HepG2 (cell line): ENCODE data around the gene EYA2. TPM values are rescaled to one million over a fixed set of nuclear protein-coding genes. Genes with fewer than 3 reads are reported as not detected.

Experiments used
- ATAC-seq: fragments of 200-7000 bp; cut with Tn5 transposase; 3 replicates; pipeline ENCODE4 v1.9.1; 2020; ENCODE audit warnings: mild to moderate bottlenecking, moderate library complexity
- BruUV-seq: library from RNA; stranded (reverse); fragments of 400-500 nt; replicated peaks from 2 replicates; lab custom pipeline; 2021; lab: Mats Ljungman, UMichigan
- CTCF ChIA-PET: fragments of 300-600 bp; formaldehyde crosslinking; extraction: SDS; loops from one replicate; lab custom pipeline; 2021; ENCODE audit warnings: low total read pairs, inconsistent platforms, low intra/inter-chr PET ratio; lab: Yijun Ruan, JAX
- POLR2A ChIA-PET: fragments of 350-600 bp; sonication (Branson Sonifier 250); formaldehyde crosslinking; loops from one replicate; lab custom pipeline; 2020; ENCODE audit warnings: antibody characterized with exemption, inconsistent platforms; lab: Yijun Ruan, JAX
- DNase-seq: peaks from one replicate; pipeline ENCODE4 v3.0.0-alpha.2; 2015; ENCODE audit warnings: low spot score
- FAIRE-seq: peaks from 3 replicates; lab custom pipeline; 2011; peaks lifted over from hg19 to GRCh38; lab: Jason Lieb, UNC
- H2AFZ ChIP-seq: one replicate; pipeline ENCODE4 v1.6.1; 2011; ENCODE audit warnings: low read length, inconsistent platforms
- H3K27ac ChIP-seq: fragments of 300-600 bp; 3 replicates; pipeline ENCODE4 v1.8.0; 2011; ENCODE audit warnings: mixed run types, mild to moderate bottlenecking, mixed read lengths, low read length, inconsistent platforms; ENCODE audit not compliant: insufficient read depth; ENCODE audit errors: extremely low read length
- H3K27me3 ChIP-seq, 2 experiments: fragments of 200-600 bp in 1 of 2; 2 replicates in 1 of 2; 3 replicates in 1 of 2; pipeline versions ENCODE4 v1.6.0 to v1.8.0; 2011; ENCODE audit warnings: low read length in 2 of 2, mild to moderate bottlenecking in 2 of 2, moderate library complexity in 2 of 2, inconsistent platforms in 1 of 2; ENCODE audit not compliant: insufficient read depth in 2 of 2, control insufficient read depth in 1 of 2
- H3K36me3 ChIP-seq, 2 experiments: fragments of 200-600 bp in 1 of 2; replicated peaks in 1 of 2; 2 replicates in 1 of 2; 3 replicates in 1 of 2; pipeline versions ENCODE4 v1.5.1 to v1.8.0; 2011; ENCODE audit warnings: low read length in 2 of 2, inconsistent platforms in 1 of 2; ENCODE audit not compliant: insufficient read depth in 2 of 2, control insufficient read depth in 1 of 2
- H3K4me1 ChIP-seq: 2 replicates; pipeline ENCODE4 v1.5.1; 2012; ENCODE audit warnings: low read length, inconsistent platforms; ENCODE audit not compliant: insufficient read depth
- H3K4me2 ChIP-seq: 2 replicates; pipeline ENCODE4 v1.6.0; 2011; ENCODE audit warnings: low read depth, low read length, inconsistent platforms
- H3K4me3 ChIP-seq, 3 experiments: fragments of 200-600 bp in 1 of 3; sonication (generic), shearing (Covaris generic) in 1 of 3; replicated peaks in 1 of 3; 2 replicates each; pipeline ENCODE4 v1.5.1; 2011 to 2016; ENCODE audit warnings: low read length in 3 of 3, inconsistent platforms in 2 of 3, low read depth in 2 of 3, mild to moderate bottlenecking in 2 of 3, control low read depth in 1 of 3, mixed read lengths in 1 of 3; ENCODE audit not compliant: insufficient read depth in 1 of 3
- H3K79me2 ChIP-seq: one replicate; pipeline ENCODE4 v1.6.1; 2011; ENCODE audit warnings: low read length, inconsistent platforms; ENCODE audit not compliant: insufficient read depth
- H3K9ac ChIP-seq: 2 replicates; pipeline ENCODE4 v1.6.0; 2011; ENCODE audit warnings: mild to moderate bottlenecking, low read depth, low read length, inconsistent platforms; ENCODE audit not compliant: insufficient read depth
- H3K9me3 ChIP-seq: 2 replicates; pipeline ENCODE4 v1.5.1; 2012; ENCODE audit warnings: mild to moderate bottlenecking, low read length
- H4K20me1 ChIP-seq: 2 replicates; pipeline ENCODE4 v1.6.0; 2011; ENCODE audit warnings: inconsistent platforms, mild to moderate bottlenecking, low read length, moderate library complexity; ENCODE audit not compliant: insufficient read depth
- HOXA9 ChIP-seq: sonication (generic); formaldehyde crosslinking; IDR thresholded peaks from 2 replicates; pipeline ENCODE4 v1.8.1; 2022; ENCODE audit warnings: missing genetic modification reagents, mild to moderate bottlenecking, moderate library complexity, borderline replicate concordance
- KMT2A ChIP-seq: sonication (generic); formaldehyde crosslinking; IDR thresholded peaks from 2 replicates; pipeline ENCODE4 v1.4.0; 2020; ENCODE audit warnings: missing genetic modification reagents
- NFIC ChIP-seq: IDR thresholded peaks from 2 replicates; pipeline ENCODE4 v1.6.1; 2012; ENCODE audit warnings: mild to moderate bottlenecking, low read length, inconsistent platforms
- NR2F6 ChIP-seq, 2 experiments: IDR thresholded peaks; 2 replicates each; pipeline ENCODE4 v1.6.1; 2016; ENCODE audit warnings: antibody characterized with exemption in 1 of 2, mild to moderate bottlenecking in 1 of 2
- PHF20 ChIP-seq: sonication (generic); formaldehyde crosslinking; IDR thresholded peaks from 2 replicates; pipeline ENCODE4 v1.5.0; 2020; ENCODE audit warnings: mild to moderate bottlenecking, missing genetic modification reagents
- SP5 ChIP-seq: IDR thresholded peaks from 2 replicates; pipeline ENCODE4 v1.6.1; 2016; ENCODE audit warnings: low read depth, borderline replicate concordance
- ZNF10 ChIP-seq: sonication (generic); formaldehyde crosslinking; IDR thresholded peaks from 2 replicates; pipeline ENCODE4 v1.4.0; 2020; ENCODE audit warnings: mild to moderate bottlenecking, low read depth, missing genetic modification reagents, borderline replicate concordance
- ZNF572 ChIP-seq: sonication (generic); formaldehyde crosslinking; IDR thresholded peaks from 2 replicates; pipeline ENCODE4 v1.5.1; 2020; ENCODE audit warnings: mild to moderate bottlenecking, missing genetic modification reagents
- WGBS: methylation state at CpG from one replicate; pipeline ENCODE4 v1.1.6; 2017; ENCODE audit warnings: low lambda C conversion rate; 5-methylcytosine and 5-hydroxymethylcytosine counted together
- in situ Hi-C: cut with HindIII; loops from 2 replicates; pipeline ENCODE4 v1.10.0; 2017; ENCODE audit warnings: low pct_unique_long_range_greater_than_20kb; ENCODE audit not compliant: extremely low pct_ligation_motif_present
- intact Hi-C: fragments of 100-400 bp; cut with micrococcal nuclease; formaldehyde crosslinking; loops from one replicate; pipeline ENCODE4 v1.10.0; 2022; ENCODE audit not compliant: unreplicated experiment
- polyA plus RNA-seq, 8 experiments: library from polyadenylated mRNA; depleted of rRNA in 3 of 8; stranded (reverse) in 7 of 8; unstranded in 1 of 8; fragments of >200 nt; fragmentation: Illumina TruSeq in 4 of 8; extraction: Trizol in 4 of 8; gene quantifications; 2 replicates each; pipeline versions ENCODE4 v1.2.1 to v1.2.3, GENCODE V29; 2011 to 2016; ENCODE audit warnings: low read depth in 4 of 8, missing spikeins in 1 of 8, mixed read lengths in 1 of 8; ENCODE audit not compliant: insufficient read depth in 1 of 8
- total RNA-seq, 5 experiments: library from RNA; depleted of rRNA; stranded (reverse); fragments of >200 nt; fragmentation: Illumina TruSeq; extraction: Trizol; gene quantifications; 2 replicates each; pipeline ENCODE4 v1.2.3, GENCODE V29; 2016; ENCODE audit warnings: low read depth in 1 of 5
- TF ChIP-seq, protein P1 (sequence below): sonication (generic); formaldehyde crosslinking; IDR thresholded peaks from 2 replicates; pipeline ENCODE4 v1.4.0; 2020; ENCODE audit warnings: missing genetic modification reagents
- TF ChIP-seq, protein P2 (sequence below): sonication (generic); formaldehyde crosslinking; IDR thresholded peaks from 2 replicates; pipeline ENCODE4 v1.4.0; 2020; ENCODE audit warnings: low read depth, mild to moderate bottlenecking, missing genetic modification reagents
- TF ChIP-seq, protein P3 (sequence below): sonication (generic); formaldehyde crosslinking; IDR thresholded peaks from 2 replicates; pipeline ENCODE4 v1.4.0; 2020; ENCODE audit warnings: missing genetic modification reagents
- TF ChIP-seq, protein P4 (sequence below): sonication (generic); formaldehyde crosslinking; IDR thresholded peaks from 2 replicates; pipeline ENCODE4 v1.5.0; 2020; ENCODE audit warnings: missing genetic modification reagents, mild to moderate bottlenecking, borderline replicate concordance

The EYA2 gene
- total and polyA plus RNA-seq, 2 of the 13 experiments (the other 11 are each of a cell fraction or from before 2014, with no cell fraction given): not detected

DNA sequence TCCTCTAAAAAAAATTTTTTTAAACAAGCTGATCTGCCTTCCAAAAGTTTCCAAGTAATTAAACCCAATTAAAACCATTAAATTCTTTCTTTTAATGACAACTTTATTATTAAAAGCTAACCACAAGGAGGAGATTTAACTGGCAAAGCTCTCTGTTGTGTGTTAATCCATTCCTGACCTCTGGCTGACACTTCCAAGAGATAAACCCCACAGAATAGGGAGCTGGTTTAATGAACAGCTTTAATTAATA lies 230.8 kb downstream of the EYA2 start (continued):
- TF ChIP-seq, protein P1, sequence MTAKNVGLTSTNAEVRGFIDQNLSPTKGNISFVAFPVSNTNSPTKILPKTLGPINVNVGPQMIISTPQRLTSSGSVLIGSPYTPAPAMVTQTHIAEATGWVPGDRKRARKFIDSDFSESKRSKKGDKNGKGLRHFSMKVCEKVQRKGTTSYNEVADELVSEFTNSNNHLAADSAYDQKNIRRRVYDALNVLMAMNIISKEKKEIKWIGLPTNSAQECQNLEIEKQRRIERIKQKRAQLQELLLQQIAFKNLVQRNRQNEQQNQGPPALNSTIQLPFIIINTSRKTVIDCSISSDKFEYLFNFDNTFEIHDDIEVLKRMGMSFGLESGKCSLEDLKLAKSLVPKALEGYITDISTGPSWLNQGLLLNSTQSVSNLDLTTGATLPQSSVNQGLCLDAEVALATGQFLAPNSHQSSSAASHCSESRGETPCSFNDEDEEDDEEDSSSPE: no peak
- no peak for TF ChIP-seq NR2F6 (IDR thresholded peaks at IDR 0.05)
- no peak for TF ChIP-seq NR2F6 (CRISPR knock-in tag; IDR thresholded peaks at IDR 0.05)
- TF ChIP-seq SP5: no peak
- no peak for TF ChIP-seq PHF20 (CRISPR knock-in tag)
- TF ChIP-seq NFIC: no peak
- TF ChIP-seq KMT2A (CRISPR knock-in tag): no peak

DNA sequence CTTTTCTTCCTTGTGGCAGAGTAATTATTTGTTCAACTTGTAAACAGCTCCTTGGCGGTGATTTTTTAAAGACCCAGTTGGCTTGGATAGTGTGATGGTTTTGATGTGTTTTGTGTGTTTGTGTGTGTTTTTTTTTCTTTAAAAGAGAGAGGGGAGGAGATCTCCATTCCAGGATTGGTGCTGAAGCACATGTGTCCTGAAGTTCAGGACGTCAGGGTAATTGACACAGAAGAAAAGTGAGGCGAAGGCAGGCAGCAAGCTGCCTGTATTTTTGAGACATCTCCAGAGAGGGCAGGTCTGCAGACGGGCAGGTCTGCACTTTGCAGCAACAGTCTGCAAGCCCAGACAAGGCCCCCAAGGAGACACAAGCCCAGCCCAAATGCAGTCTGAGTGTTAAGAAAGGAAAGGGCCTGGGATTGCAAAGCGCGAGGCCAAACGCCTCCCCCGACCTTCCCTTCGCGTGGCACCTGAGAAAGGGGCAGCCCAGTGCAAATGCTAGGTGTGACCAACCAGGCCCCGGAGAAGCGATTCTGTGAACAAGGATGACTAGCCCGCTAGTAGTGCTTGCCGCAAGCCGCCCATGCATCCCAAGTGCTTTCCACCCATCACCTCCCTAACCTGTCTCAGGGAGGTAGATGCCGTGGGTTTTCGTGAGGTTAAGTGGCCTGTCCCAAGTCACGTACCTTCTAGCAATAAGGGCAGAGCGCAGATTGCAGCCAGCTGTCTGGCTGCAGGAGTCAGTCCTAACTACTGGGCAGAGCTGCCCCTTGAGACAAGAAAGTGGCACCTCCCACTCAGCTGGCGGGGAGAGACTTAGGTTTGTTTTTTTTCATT lies 231.3 kb downstream of the EYA2 start:
- Histone ChIP-seq H3K27ac (no peak overlapping the region), H3K9ac (no peak overlapping the region), H2AFZ (no peak overlapping the region), H3K79me2 (no peaks in the 10 kb centered on the region), H3K36me3 (no peaks in the 10 kb centered on the region), H3K4me2 (no peak overlapping the region), H3K9me3 (no peaks in the 10 kb centered on the region), H3K4me1 (no peaks in the 10 kb centered on the region), H3K27me3 (peaks cover 6 to 18% of the 10 kb centered on the region in 2 experiments; a peak in 4 of 5 replicates), H4K20me1 (no peaks in the 10 kb centered on the region), H3K4me3 (no peak overlapping the region)
- intact Hi-C loops (no loop called here), in situ Hi-C loops (no loop called here)
- ChIA-PET POLR2A (no interaction called here), CTCF (no interaction called here)
- DNase-seq (no peak), FAIRE-seq (no peak), ATAC-seq (no peak; the same call in 2 of the 3 replicates)
- 71% methylated on average over 20 of the region's 20 CpGs for WGBS
- no TSS peak for BruUV-seq
- TF ChIP-seq, protein P2, sequence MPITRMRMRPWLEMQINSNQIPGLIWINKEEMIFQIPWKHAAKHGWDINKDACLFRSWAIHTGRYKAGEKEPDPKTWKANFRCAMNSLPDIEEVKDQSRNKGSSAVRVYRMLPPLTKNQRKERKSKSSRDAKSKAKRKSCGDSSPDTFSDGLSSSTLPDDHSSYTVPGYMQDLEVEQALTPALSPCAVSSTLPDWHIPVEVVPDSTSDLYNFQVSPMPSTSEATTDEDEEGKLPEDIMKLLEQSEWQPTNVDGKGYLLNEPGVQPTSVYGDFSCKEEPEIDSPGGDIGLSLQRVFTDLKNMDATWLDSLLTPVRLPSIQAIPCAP (CRISPR knock-in tag): no peak
- TF ChIP-seq ZNF572 (CRISPR knock-in tag): no peak
- TF ChIP-seq HOXA9 (CRISPR knock-in tag): no peak
- TF ChIP-seq, protein P3, sequence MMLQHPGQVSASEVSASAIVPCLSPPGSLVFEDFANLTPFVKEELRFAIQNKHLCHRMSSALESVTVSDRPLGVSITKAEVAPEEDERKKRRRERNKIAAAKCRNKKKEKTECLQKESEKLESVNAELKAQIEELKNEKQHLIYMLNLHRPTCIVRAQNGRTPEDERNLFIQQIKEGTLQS: no peak
- TF ChIP-seq ZNF10: no peak
- TF ChIP-seq, protein P4, sequence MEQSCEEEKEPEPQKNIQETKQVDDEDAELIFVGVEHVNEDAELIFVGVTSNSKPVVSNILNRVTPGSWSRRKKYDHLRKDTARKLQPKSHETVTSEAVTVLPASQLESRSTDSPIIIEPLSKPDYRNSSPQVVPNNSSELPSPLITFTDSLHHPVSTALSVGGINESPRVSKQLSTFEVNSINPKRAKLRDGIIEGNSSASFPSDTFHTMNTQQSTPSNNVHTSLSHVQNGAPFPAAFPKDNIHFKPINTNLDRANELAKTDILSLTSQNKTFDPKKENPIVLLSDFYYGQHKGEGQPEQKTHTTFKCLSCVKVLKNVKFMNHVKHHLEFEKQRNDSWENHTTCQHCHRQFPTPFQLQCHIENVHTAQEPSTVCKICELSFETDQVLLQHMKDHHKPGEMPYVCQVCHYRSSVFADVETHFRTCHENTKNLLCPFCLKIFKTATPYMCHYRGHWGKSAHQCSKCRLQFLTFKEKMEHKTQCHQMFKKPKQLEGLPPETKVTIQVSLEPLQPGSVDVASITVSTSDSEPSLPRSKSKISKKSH (CRISPR knock-in tag): peak; percentile 64; the same call in 1 of the 2 replicates
